MCF 10A (cell line): ENCODE data around the gene CEP350. TPM values are rescaled to one million over a fixed set of nuclear protein-coding genes. Genes with fewer than 3 reads are reported as not detected.
A peak's percentile ranks its signal among the peaks of the same experiment; 100 is the strongest.

Experiments
- BruUV-seq: library from RNA; stranded (reverse); fragments of 400-500 nt; replicated peaks from 2 replicates; lab custom pipeline; 2021; lab: Mats Ljungman, UMichigan
- CTCF ChIA-PET: fragments of 300-600 bp; sonication (Branson Sonifier 250); formaldehyde crosslinking; extraction: SDS; loops from one replicate; lab custom pipeline; 2021; ENCODE audit warnings: antibody characterized with exemption, inconsistent platforms; lab: Yijun Ruan, JAX
- POLR2A ChIA-PET: fragments of 300-600, 350-650 bp; sonication (Branson Sonifier 250); formaldehyde crosslinking; extraction: SDS; loops from one replicate; lab custom pipeline; 2020; ENCODE audit warnings: antibody characterized with exemption, inconsistent platforms; lab: Yijun Ruan, JAX
- DNase-seq: peaks from one replicate; pipeline ENCODE4 v3.0.0-alpha.2; 2018; ENCODE audit not compliant: unreplicated experiment
- H3K27ac Mint-ChIP-seq: one replicate; pipeline ENCODE4 v1.8.0; 2022; ENCODE audit warnings: mild to moderate bottlenecking, low read depth, mixed read lengths; ENCODE audit not compliant: unreplicated experiment
- H3K27me3 Mint-ChIP-seq: one replicate; pipeline ENCODE4 v1.8.0; 2022; ENCODE audit warnings: mixed read lengths; ENCODE audit not compliant: insufficient read depth, unreplicated experiment
- H3K36me3 Mint-ChIP-seq: one replicate; pipeline ENCODE4 v1.8.0; 2022; ENCODE audit warnings: mild to moderate bottlenecking, moderate library complexity, mixed read lengths; ENCODE audit not compliant: insufficient read depth, unreplicated experiment
- H3K4me1 Mint-ChIP-seq: one replicate; pipeline ENCODE4 v1.8.0; 2022; ENCODE audit warnings: mixed read lengths; ENCODE audit not compliant: insufficient read depth, unreplicated experiment
- H3K4me3 Mint-ChIP-seq: one replicate; pipeline ENCODE4 v1.8.0; 2022; ENCODE audit warnings: mild to moderate bottlenecking, moderate library complexity, mixed read lengths; ENCODE audit not compliant: unreplicated experiment
- H3K9me3 Mint-ChIP-seq: one replicate; pipeline ENCODE4 v1.8.0; 2022; ENCODE audit warnings: mixed read lengths; ENCODE audit not compliant: unreplicated experiment
- intact Hi-C: fragments of 100-400 bp; cut with micrococcal nuclease; formaldehyde crosslinking; loops from 2 replicates; pipeline ENCODE4 v1.14.1; 2022
- total RNA-seq: library from RNA; stranded (reverse); gene quantifications from 2 replicates; pipeline ENCODE4 v1.2.3, GENCODE V29; 2022
- TF ChIP-seq, protein P1 (sequence below): fragments of 200-600 bp; IDR thresholded peaks from one replicate; pipeline ENCODE4 v1.8.0; 2022; ENCODE audit warnings: antibody characterized with exemption, mild to moderate bottlenecking; ENCODE audit not compliant: unreplicated experiment

The CEP350 gene
- total RNA-seq, 1 experiment from 2014 or later, result 56.4 TPM

DNA sequence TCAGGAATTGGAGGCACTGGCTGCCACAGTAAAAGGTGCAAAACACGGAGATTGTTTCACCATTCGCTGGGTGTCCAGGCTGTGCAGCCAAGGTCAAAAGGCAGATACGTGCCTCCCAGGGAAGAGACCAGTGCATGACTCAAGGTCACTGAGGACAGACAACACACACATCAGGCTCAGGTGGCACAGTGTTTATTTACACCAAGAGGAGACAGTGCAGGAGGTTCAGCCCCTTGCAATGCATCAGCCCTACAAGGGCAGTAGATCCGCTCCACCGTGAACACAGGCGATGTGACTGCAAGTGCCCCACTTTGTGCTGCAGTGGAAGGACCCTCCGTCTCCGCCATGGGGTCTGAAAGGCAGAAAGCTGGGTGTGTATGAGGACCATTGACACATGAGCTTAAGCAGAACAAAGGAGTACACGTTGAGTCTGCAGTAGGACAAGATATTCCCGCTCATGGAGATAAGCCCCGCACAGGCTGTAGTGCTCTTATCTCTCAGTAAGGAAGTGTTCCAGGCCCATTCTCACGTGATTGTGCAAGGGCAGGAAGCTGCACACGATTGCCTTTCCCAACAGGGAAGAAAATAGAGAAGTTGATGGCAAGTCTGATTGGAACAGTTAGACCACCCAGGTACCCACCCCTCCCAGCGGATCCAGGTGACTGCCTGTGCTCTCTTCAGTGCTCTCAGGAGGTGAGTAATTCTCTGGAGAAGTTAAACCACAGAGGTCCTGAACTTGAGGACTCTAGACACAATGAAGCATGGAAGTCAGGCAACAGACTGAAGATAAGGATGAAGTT, 162.6 kb downstream of the CEP350 start:
- H3K9me3 Mint-ChIP-seq, result no peaks in the 10 kb centered on the region
- H3K27me3 Mint-ChIP-seq, result no peaks in the 10 kb centered on the region
- no peak overlapping the region for H3K4me3 Mint-ChIP-seq
- no peak for DNase-seq
- TF ChIP-seq, protein P1, sequence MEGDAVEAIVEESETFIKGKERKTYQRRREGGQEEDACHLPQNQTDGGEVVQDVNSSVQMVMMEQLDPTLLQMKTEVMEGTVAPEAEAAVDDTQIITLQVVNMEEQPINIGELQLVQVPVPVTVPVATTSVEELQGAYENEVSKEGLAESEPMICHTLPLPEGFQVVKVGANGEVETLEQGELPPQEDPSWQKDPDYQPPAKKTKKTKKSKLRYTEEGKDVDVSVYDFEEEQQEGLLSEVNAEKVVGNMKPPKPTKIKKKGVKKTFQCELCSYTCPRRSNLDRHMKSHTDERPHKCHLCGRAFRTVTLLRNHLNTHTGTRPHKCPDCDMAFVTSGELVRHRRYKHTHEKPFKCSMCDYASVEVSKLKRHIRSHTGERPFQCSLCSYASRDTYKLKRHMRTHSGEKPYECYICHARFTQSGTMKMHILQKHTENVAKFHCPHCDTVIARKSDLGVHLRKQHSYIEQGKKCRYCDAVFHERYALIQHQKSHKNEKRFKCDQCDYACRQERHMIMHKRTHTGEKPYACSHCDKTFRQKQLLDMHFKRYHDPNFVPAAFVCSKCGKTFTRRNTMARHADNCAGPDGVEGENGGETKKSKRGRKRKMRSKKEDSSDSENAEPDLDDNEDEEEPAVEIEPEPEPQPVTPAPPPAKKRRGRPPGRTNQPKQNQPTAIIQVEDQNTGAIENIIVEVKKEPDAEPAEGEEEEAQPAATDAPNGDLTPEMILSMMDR, result no peak
- ChIA-PET CTCF (interaction anchor here (0.6 to 1.4 kb wide), 4 partner anchors 10 to 62 kb away, joined by 3 to 5 read pairs (median 4); no protein-coding TSS in a partner anchor), POLR2A (interaction anchor here (0.6 to 1.6 kb wide), 7 partner anchors 10 to 51 kb away, joined by 3 to 4 read pairs (median 3); no protein-coding TSS in a partner anchor)
- peaks cover 13% of the 10 kb centered on the region for H3K4me1 Mint-ChIP-seq
- intact Hi-C loops, result loop anchor here (1.0 kb wide), 1 partner anchor 19 kb away; no protein-coding TSS in a partner anchor
- H3K27ac Mint-ChIP-seq, result peak overlapping the region; percentile 79
- BruUV-seq, result no TSS peak
- H3K36me3 Mint-ChIP-seq, result peaks cover 31% of the 10 kb centered on the region

DNA sequence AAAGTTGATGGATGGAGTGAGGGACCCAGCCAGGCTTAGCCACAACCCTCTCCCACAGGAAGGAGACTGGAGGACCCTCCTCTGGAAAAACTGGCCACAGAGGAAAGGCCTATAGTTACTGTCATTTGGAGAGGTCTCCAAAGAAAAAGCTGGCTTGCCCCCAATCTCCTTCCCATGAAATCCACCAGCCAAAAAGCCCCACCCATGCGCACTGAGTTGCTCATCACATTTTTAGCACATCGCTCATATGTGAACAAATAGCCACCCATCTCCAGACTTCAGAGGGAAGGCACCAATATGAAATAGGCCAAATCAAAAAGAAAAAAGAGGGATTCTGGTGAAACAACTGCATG, 163.1 kb downstream of the CEP350 start:
- no peaks in the 10 kb centered on the region for H3K27me3 Mint-ChIP-seq
- peaks cover 26% of the 10 kb centered on the region for H3K36me3 Mint-ChIP-seq
- ChIA-PET POLR2A (interaction anchor here (0.7 to 1.5 kb wide), 5 partner anchors 10 to 51 kb away, joined by 3 to 4 read pairs (median 3); no protein-coding TSS in a partner anchor), CTCF (interaction anchor here (0.6 to 1.4 kb wide), 2 partner anchors 11 to 50 kb away, joined by 4 to 5 read pairs; no protein-coding TSS in a partner anchor)
- no peak overlapping the region for H3K4me3 Mint-ChIP-seq
- peaks cover 13% of the 10 kb centered on the region for H3K4me1 Mint-ChIP-seq
- H3K9me3 Mint-ChIP-seq, result no peaks in the 10 kb centered on the region
- peak overlapping the region; percentile 79 for H3K27ac Mint-ChIP-seq
- no TSS peak for BruUV-seq
- DNase-seq, result peak; percentile 40
- TF ChIP-seq, protein P1, result no peak
- intact Hi-C loops, result loop anchor here (1.0 kb wide), 1 partner anchor 19 kb away; no protein-coding TSS in a partner anchor

DNA sequence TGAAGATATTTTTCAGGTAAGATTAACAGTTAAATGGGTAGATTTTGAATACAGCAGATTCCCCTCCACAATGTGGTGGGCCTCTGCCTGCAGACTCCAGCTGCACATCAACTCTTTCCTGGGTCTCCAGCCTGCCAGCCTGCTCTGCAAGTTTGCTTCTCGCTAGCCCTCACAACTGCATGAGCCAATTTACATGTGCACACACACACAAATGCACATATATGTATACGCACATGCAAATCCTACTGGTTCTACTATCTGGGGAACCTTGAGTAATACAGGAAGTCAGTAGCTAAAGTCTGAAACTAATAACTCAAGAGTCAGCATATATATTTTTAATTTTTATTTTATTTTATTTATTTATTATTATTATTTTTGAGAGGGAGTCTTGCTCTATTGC, 165.2 kb downstream of the CEP350 start:
- POLR2A ChIA-PET, result interaction anchor here (0.7 to 1.0 kb wide), 5 partner anchors 9 to 1729 kb away, joined by 3 to 5 read pairs (median 3); no protein-coding TSS in a partner anchor
- TF ChIP-seq, protein P1, result no peak
- H3K4me1 Mint-ChIP-seq, result peaks cover 26% of the 10 kb centered on the region

DNA sequence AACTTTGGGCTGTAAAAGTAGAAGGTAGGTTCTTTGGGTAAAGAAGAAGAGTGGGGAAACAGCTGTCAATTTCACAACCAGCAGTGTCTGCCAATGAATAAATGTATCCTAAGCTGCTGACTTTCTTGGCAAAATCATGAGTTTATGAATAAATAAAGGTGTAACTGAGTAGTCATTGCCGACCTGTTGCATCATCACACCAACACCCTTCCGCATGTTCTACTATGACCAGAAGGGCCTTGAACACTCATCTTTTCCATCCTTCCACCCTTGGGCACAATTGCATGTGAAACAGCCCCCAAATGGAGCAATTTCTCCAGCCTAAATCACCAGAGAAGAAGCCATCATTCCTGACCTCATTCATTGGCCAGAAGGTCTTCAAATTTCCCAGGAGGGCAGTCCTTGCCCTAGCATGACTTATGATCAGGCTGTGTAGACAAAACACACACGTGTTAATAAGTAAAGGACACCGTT, 168.9 kb downstream of the CEP350 start:
- TF ChIP-seq, protein P1, result no peak
- Mint-ChIP-seq H3K4me3 (no peak overlapping the region), H3K27me3 (no peaks in the 10 kb centered on the region), H3K4me1 (peaks cover 25% of the 10 kb centered on the region), H3K9me3 (peaks cover 8% of the 10 kb centered on the region), H3K27ac (peak overlapping the region; percentile 80), H3K36me3 (no peaks in the 10 kb centered on the region)
- DNase-seq, result peak; percentile 96
- intact Hi-C loops, result loop anchor here (1.0 kb wide), 2 partner anchors 25 to 28 kb away; no protein-coding TSS in a partner anchor
- POLR2A ChIA-PET, result interaction anchor here (0.7 to 3.4 kb wide), 6 partner anchors 21 to 240 kb away, joined by 3 to 22 read pairs (median 3); partner anchors contain the start of gene QSOX1
- CTCF ChIA-PET, result interaction anchor here (1.2 to 2.9 kb wide), 4 partner anchors 20 to 65 kb away, joined by 4 to 8 read pairs (median 6); partner anchors contain the start of gene QSOX1
- no TSS peak for BruUV-seq

More for the DNA sequence above, 165.2 kb downstream of the CEP350 start:
- Mint-ChIP-seq H3K36me3 (peaks cover 11% of the 10 kb centered on the region), H3K27ac (no peak overlapping the region), H3K27me3 (no peaks in the 10 kb centered on the region), H3K4me3 (no peak overlapping the region), H3K9me3 (peaks cover 5% of the 10 kb centered on the region)
- no TSS peak for BruUV-seq
- intact Hi-C loops, result no loop called here
- CTCF ChIA-PET, result no interaction called here
- DNase-seq, result no peak
